Peyer's patch (tissue), 4 donors: ENCODE measurements around the gene CSPG4.

Experiments used
- CTCF ChIP-seq, 6 experiments: fragments of 450-650 bp in 4 of 6; fragments of 200-600 bp in 2 of 6; sonication (generic) in 1 of 6; IDR thresholded peaks; one replicate each; pipeline ENCODE4 v1.5.1; 2017 to 2019; ENCODE audit warnings: antibody characterized with exemption in 6 of 6, mild to moderate bottlenecking in 3 of 6, moderate library complexity in 1 of 6
- POLR2A ChIP-seq, 2 donors: fragments of 450-650 bp; IDR thresholded peaks; one replicate each; pipeline ENCODE4 v1.5.1; 2017; ENCODE audit warnings: antibody characterized with exemption in 2 of 2, mild to moderate bottlenecking in 2 of 2, moderate library complexity in 2 of 2

- TF ChIP-seq POLR2A (IDR thresholded peaks at IDR 0.05) (no peak), CTCF (IDR thresholded peaks at IDR 0.05) (no peak)
Observed at GRCh38 chr15:75636026-75636425, 76.6 kb downstream of the CSPG4 start.
